Tibial artery (tissue), 4 donors: ENCODE results near the gene TPM4.
"Not testable (repeated sequence)": the region's sequence is repeated elsewhere in the genome, so short reads cannot be mapped to it uniquely, and the experiment has no call there.

ENCODE experiments used
- DNase-seq, 2 donors: peaks; one replicate each; pipeline ENCODE4 v3.0.0-alpha.2; 2019
- H3K27ac ChIP-seq, 2 donors: fragments of 200-600 bp; sonication (generic) in 1 of 2; 1 replicate in 1 of 2; 2 replicates in 1 of 2; pipeline ENCODE4 v1.5.1; 2018 to 2019; ENCODE audit warnings: mild to moderate bottlenecking in 1 of 2
- H3K27me3 ChIP-seq, 2 donors: fragments of 200-600 bp; sonication (generic) in 1 of 2; one replicate each; pipeline versions ENCODE4 v1.5.1 to v1.6.0; 2016 to 2019
- H3K36me3 ChIP-seq, 3 donors: fragments of 200-600 bp; sonication (generic) in 2 of 3; one replicate each; pipeline ENCODE4 v1.5.1; 2016 to 2019; ENCODE audit warnings: mild to moderate bottlenecking in 2 of 3
- H3K4me1 ChIP-seq, 4 donors: fragments of 200-600 bp; sonication (generic) in 2 of 4; 1 replicate in 3 of 4; 2 replicates in 1 of 4; pipeline ENCODE4 v1.5.1; 2016 to 2019
- H3K4me3 ChIP-seq, 2 donors: fragments of 200-600 bp; sonication (generic) in 1 of 2; 1 replicate in 1 of 2; 2 replicates in 1 of 2; pipeline ENCODE4 v1.5.1; 2018 to 2019; ENCODE audit warnings: mild to moderate bottlenecking in 2 of 2
- H3K9me3 ChIP-seq, 3 donors: fragments of 200-600 bp; sonication (generic) in 1 of 3; one replicate each; pipeline ENCODE4 v1.5.1; 2016 to 2019
- intact Hi-C: fragments of 100-400 bp; cut with DNase I; formaldehyde crosslinking; loops from one replicate; pipeline ENCODE4 v1.15.0; 2023; ENCODE audit warnings: low total_unique reads
- TF ChIP-seq, protein P1 (sequence below), 2 experiments: fragments of 200-600 bp in 1 of 2; fragments of 450-650 bp in 1 of 2; IDR thresholded peaks; one replicate each; pipeline ENCODE4 v1.5.1; 2017 to 2019; ENCODE audit warnings: antibody characterized with exemption in 2 of 2, mild to moderate bottlenecking in 1 of 2, moderate library complexity in 1 of 2

The TPM4 gene

DNA sequence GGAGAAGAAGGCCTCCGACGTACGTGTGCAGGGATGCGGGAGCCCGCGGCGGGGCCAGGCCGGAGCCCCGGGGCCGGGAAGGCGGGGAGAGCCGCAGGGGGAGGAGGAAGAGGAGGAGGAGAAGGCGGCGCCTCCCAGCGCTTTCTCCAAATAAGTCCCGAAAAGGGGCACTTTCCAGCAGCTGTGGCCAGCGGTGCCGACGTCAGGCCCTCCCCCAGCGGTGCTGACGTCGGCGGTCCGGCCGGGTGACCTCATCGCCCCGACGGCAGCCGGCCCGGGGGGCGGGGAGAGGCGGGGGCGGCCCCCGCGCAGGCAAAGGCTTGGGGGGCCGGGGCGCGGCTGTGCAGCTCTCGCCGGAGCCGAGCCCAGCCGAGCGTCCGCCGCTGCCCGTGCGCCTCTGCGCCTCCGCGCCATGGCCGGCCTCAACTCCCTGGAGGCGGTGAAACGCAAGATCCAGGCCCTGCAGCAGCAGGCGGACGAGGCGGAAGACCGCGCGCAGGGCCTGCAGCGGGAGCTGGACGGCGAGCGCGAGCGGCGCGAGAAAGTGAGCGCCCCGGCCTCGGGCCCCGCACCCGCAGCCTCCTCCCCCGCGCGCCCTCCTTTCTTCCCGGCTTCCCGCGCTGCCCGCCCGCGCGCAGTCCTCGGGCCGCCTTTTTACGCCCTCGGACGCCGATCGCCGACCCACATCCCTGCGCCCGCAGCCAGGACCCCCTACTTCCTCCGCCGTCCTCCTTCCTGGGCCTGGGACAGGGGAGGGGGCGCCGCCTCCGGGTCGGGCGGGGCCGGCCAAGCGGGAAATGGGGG, at the start of gene TPM4:
TPM4 (plus strand) TSS at position 342 of the 804 bp plus-strand sequence; CDS start at position 413, 71 bp downstream.
- Histone ChIP-seq H3K9me3 (no peaks in the 10 kb centered on the region), H3K4me3 (peak within 1 kb of the TSS; percentile 97), H3K36me3 (peaks cover 7 to 32% (median 28%) of the 10 kb centered on the region in 3 donors), H3K4me1 (peaks cover 0 to 77% (median 55%) of the 10 kb centered on the region in 4 donors), H3K27me3 (no peaks in the 10 kb centered on the region), H3K27ac (peak within 1 kb of the TSS; percentile 99 to 100)
- intact Hi-C loops, result no loop called here
- TF ChIP-seq, protein P1, sequence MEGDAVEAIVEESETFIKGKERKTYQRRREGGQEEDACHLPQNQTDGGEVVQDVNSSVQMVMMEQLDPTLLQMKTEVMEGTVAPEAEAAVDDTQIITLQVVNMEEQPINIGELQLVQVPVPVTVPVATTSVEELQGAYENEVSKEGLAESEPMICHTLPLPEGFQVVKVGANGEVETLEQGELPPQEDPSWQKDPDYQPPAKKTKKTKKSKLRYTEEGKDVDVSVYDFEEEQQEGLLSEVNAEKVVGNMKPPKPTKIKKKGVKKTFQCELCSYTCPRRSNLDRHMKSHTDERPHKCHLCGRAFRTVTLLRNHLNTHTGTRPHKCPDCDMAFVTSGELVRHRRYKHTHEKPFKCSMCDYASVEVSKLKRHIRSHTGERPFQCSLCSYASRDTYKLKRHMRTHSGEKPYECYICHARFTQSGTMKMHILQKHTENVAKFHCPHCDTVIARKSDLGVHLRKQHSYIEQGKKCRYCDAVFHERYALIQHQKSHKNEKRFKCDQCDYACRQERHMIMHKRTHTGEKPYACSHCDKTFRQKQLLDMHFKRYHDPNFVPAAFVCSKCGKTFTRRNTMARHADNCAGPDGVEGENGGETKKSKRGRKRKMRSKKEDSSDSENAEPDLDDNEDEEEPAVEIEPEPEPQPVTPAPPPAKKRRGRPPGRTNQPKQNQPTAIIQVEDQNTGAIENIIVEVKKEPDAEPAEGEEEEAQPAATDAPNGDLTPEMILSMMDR (IDR thresholded peaks at IDR 0.05), result no peak
- peak; percentile 92 to 98 for DNase-seq

DNA sequence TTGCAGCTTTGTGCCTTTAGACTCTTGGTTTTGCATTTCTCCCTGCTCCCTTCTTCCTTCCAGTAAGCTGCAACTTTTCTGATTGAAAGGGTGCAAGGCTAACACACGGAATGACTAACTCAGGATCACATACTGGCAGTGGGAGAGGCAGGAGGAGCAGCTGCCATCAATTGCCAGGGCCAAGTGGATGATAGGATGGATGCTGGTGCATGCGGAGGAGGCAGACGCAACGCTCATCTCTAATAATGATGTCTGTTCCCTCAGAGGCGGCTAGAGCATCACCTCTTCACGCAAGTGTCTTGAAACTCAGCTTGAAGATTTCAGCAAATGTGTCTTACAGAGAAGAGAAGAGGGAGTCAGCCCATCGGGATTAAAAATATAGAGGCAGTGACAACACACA, 49.5 kb upstream of the TPM4 start:
- no peaks in the 10 kb centered on the region for H3K4me1 ChIP-seq
- H3K27me3 ChIP-seq, result peaks cover 0 to 34% of the 10 kb centered on the region in 2 donors
- TF ChIP-seq, protein P1 (IDR thresholded peaks at IDR 0.05), result no peak
- H3K9me3 ChIP-seq, result no peaks in the 10 kb centered on the region
- no peak overlapping the region for H3K4me3 ChIP-seq
- intact Hi-C loops, result loop anchor here (10.0 kb wide), 1 partner anchor 402 kb away; no protein-coding TSS in a partner anchor
- DNase-seq, result no peak
- H3K36me3 ChIP-seq, result no peaks in the 10 kb centered on the region
- H3K27ac ChIP-seq, result no peak overlapping the region

DNA sequence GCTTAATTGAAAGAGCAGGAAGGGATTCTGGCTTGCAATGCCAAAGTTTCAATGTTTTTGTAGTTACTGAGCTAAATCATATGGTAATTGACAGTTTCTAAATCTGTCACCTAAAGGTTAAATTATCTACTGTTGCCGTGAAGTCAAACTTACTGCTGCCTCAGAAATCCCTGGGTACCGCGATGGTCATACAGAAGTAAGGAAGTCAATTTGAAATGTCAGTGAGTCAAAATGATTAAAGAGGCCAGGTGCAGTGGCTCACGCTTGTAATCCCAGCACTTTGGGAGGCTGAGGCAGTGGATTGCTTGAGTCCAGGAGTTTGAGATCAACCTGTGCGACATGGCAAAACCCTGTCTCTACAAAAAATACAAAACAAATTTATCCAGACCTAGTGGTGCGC, 48.8 kb upstream of the TPM4 start:
- Histone ChIP-seq H3K4me3 (no peak overlapping the region), H3K9me3 (no peaks in the 10 kb centered on the region), H3K27me3 (peaks cover 0 to 29% of the 10 kb centered on the region in 2 donors), H3K27ac (no peak overlapping the region), H3K36me3 (no peaks in the 10 kb centered on the region), H3K4me1 (no peaks in the 10 kb centered on the region)
- intact Hi-C loops, result loop anchor here (10.0 kb wide), 1 partner anchor 403 kb away; no protein-coding TSS in a partner anchor
- DNase-seq, result no peak
- TF ChIP-seq, protein P1 (IDR thresholded peaks at IDR 0.05), result no peak

DNA sequence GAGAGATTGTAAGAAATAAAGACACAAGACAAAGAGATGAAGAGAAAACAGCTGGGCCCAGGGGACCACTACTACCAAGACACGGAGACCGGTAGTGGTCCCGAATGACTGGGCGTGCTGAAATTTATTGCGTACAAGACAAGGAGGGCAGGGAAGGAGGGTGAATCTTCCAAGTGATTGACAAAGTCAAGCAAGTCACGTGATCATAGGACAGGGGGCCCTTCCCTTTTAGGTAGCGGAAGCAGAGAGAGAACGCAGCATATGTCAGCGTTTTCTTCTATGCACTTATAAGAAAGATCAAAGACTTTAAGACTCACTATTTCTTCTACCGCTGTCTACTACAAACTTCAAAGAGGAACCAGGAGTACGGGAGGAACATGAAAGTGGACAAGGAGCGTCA, 46.1 kb upstream of the TPM4 start:
- intact Hi-C loops, H3K36me3 ChIP-seq, H3K9me3 ChIP-seq, H3K4me3 ChIP-seq, DNase-seq, H3K27me3 ChIP-seq, H3K27ac ChIP-seq, H3K4me1 ChIP-seq: not testable (repeated sequence)

DNA sequence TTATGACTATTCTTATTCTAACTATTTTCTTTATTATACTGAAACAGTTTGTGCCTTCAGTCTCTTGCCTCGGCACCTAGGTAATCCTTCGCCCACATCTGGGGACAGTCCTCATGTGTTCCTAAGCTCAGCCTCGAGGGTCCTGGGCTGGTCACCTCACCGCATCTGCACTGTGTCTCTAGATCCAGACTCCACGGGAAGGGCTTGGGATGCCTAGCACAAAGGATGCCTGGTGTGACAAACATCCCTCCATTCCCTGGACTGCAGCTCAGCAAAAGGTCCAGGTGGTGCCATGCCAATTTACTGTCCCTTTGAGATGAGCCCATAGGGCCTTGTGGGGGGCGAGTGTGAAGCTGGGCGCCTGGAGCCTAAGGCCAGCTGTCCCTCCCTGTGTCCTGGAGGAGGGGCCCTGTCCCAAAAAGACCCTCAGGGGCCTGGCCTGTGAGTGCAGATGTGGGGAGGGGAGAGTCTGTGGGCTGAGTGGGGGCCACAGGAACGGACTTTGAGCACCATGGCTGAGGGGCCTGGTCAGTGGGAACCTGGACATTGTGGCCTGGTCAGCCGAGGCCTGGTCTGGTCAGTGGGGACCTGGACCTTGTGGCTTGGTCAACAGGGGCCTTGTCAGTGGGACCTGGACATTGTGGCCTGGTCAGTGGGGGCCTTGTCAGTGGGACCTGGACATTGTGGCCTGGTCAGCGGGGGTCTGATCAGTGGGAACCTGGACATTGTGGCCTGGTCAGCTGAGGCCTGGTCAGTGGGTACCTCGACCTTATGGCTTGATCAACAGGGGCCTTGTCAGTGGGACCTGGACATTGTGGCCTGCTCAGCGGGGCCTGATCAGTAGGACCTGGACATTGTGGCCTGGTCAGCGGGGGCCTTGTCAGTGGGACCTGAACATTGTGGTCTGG, 45.1 kb upstream of the TPM4 start:
- H3K36me3 ChIP-seq, result no peaks in the 10 kb centered on the region
- no peak for DNase-seq

More for the DNA sequence above, 45.1 kb upstream of the TPM4 start:
- Histone ChIP-seq H3K9me3 (no peaks in the 10 kb centered on the region), H3K4me1 (no peaks in the 10 kb centered on the region), H3K27ac (no peak overlapping the region), H3K27me3 (peaks cover 0 to 2% of the 10 kb centered on the region in 2 donors), H3K4me3 (no peak overlapping the region)
- intact Hi-C loops, result no loop called here
- TF ChIP-seq, protein P1 (IDR thresholded peaks at IDR 0.05), result no peak
